ENCODE measurements around the gene R3HDM1. TPM values are rescaled to one million over a fixed set of nuclear protein-coding genes. Genes with fewer than 3 reads are reported as not detected.
"Not testable (repeated sequence)": the region's sequence is repeated elsewhere in the genome, so short reads cannot be mapped to it uniquely, and the experiment has no call there.

Gene R3HDM1
- total RNA-seq: 10 to 100 TPM; 18.2 to 42.4 (median 28.5) TPM

- DNase-seq (ENCODE audit: low spot score in 2 of 2): peak; percentile 97 to 100
Measured at GRCh38 chr2:135531231-135532197, at the start of gene R3HDM1. TSS of gene R3HDM1 (plus strand) at chr2:135531484. CDS start at chr2:135604846, 73,362 bp downstream.

GRCh38 chr2:135485441-135485840 lies 45.8 kb upstream of the R3HDM1 start:
- Histone ChIP-seq H3K27ac (no peak overlapping the region), H3K4me3 (no peak overlapping the region), H3K27me3 (no peaks in the 10 kb centered on the region), H3K9me3 (peaks cover 0 to 11% (median 2%) of the 10 kb centered on the region in 4 donors), H3K4me1 (no peaks in the 10 kb centered on the region), H3K36me3 (peaks cover 0 to 28% (median 0%) of the 10 kb centered on the region in 3 donors)
- WGBS, 2 donors: 98 to 99% methylated on average over 4 of the region's 4 CpGs
- no peak for TF ChIP-seq EP300 (IDR thresholded peaks at IDR 0.05)
- no peak for TF ChIP-seq CTCF (IDR thresholded peaks at IDR 0.05)
- no peak for TF ChIP-seq POLR2A (IDR thresholded peaks at IDR 0.05)
- DNase-seq (ENCODE audit: low spot score in 2 of 2): no peak

More at GRCh38 chr2:135531231-135532197, at the start of gene R3HDM1:
- Histone ChIP-seq H3K4me3 (peak within 1 kb of the TSS; percentile 72 to 98 (median 86)), H3K4me1 (peaks cover 0 to 28% (median 3%) of the 10 kb centered on the region in 4 donors), H3K27me3 (no peaks in the 10 kb centered on the region), H3K27ac (peak within 1 kb of the TSS; percentile 89 to 97 (median 96)), H3K36me3 (no peaks in the 10 kb centered on the region), H3K9me3 (no peaks in the 10 kb centered on the region)
- TF ChIP-seq POLR2A (IDR thresholded peaks at IDR 0.05) (peak in 1 of 2 donors; percentile 47), CTCF (IDR thresholded peaks at IDR 0.05) (no peak), EP300 (IDR thresholded peaks at IDR 0.05) (peak in 1 of 2 donors; percentile 10)
- WGBS, 2 donors: 0 to 1% methylated on average over 68 to 70 of the region's 75 CpGs

- 95 to 97% methylated on average over 1 of the region's 1 CpG for WGBS, 2 donors
- H3K9me3 ChIP-seq: peaks cover 0 to 7% (median 2%) of the 10 kb centered on the region in 4 donors
- no peaks in the 10 kb centered on the region for H3K27me3 ChIP-seq
- H3K4me1 ChIP-seq: no peaks in the 10 kb centered on the region
- no peak overlapping the region for H3K4me3 ChIP-seq
- peaks cover 0 to 29% (median 0%) of the 10 kb centered on the region in 3 donors for H3K36me3 ChIP-seq
- no peak for TF ChIP-seq EP300 (IDR thresholded peaks at IDR 0.05)
- TF ChIP-seq POLR2A (IDR thresholded peaks at IDR 0.05): no peak
- no peak for TF ChIP-seq CTCF (IDR thresholded peaks at IDR 0.05)
- DNase-seq (ENCODE audit: low spot score in 2 of 2): no peak
- H3K27ac ChIP-seq: no peak overlapping the region
Measured at GRCh38 chr2:135490376-135490775, 40.9 kb upstream of the R3HDM1 start.

- DNase-seq (ENCODE audit: low spot score in 2 of 2): no peak
- Histone ChIP-seq H3K27ac (no peak overlapping the region), H3K9me3 (peaks cover 0 to 19% (median 8%) of the 10 kb centered on the region in 4 donors), H3K36me3 (peaks cover 0 to 27% (median 0%) of the 10 kb centered on the region in 3 donors), H3K4me3 (no peak overlapping the region), H3K4me1 (no peaks in the 10 kb centered on the region), H3K27me3 (no peaks in the 10 kb centered on the region)
- TF ChIP-seq EP300 (IDR thresholded peaks at IDR 0.05): no peak
- TF ChIP-seq CTCF (IDR thresholded peaks at IDR 0.05): no peak
- no peak for TF ChIP-seq POLR2A (IDR thresholded peaks at IDR 0.05)
- WGBS, 2 donors: 78 to 88% methylated on average over 1 of the region's 1 CpG
Measured at GRCh38 chr2:135494503-135494902, 36.8 kb upstream of the R3HDM1 start.

GRCh38 chr2:135494917-135495316 lies 36.4 kb upstream of the R3HDM1 start:
- TF ChIP-seq POLR2A (IDR thresholded peaks at IDR 0.05) (no peak), CTCF (IDR thresholded peaks at IDR 0.05) (no peak), EP300 (IDR thresholded peaks at IDR 0.05) (no peak)
- peaks cover 0 to 29% (median 0%) of the 10 kb centered on the region in 3 donors for H3K36me3 ChIP-seq
- H3K4me3 ChIP-seq: no peak overlapping the region
- H3K27ac ChIP-seq: no peak overlapping the region
- H3K4me1 ChIP-seq: no peaks in the 10 kb centered on the region
- H3K9me3 ChIP-seq: peaks cover 0 to 22% (median 6%) of the 10 kb centered on the region in 4 donors
- WGBS, 2 donors: 84 to 86% methylated on average over 2 of the region's 2 CpGs
- DNase-seq (ENCODE audit: low spot score in 2 of 2): no peak
- H3K27me3 ChIP-seq: no peaks in the 10 kb centered on the region

GRCh38 chr2:135498588-135498987 lies 32.7 kb upstream of the R3HDM1 start:
- DNase-seq (ENCODE audit: low spot score in 2 of 2); H3K27ac ChIP-seq; H3K4me1 ChIP-seq; H3K27me3 ChIP-seq; H3K4me3 ChIP-seq: not testable (repeated sequence)
- 96 to 97% methylated on average over 7 of the region's 7 CpGs for WGBS, 2 donors
- Histone ChIP-seq H3K36me3 (peaks cover 0 to 52% (median 0%) of the 10 kb centered on the region in 3 donors), H3K9me3 (peaks cover 0 to 26% (median 9%) of the 10 kb centered on the region in 4 donors)
